Erythroblast (primary cell): ENCODE data around the gene MYO1H.

ENCODE experiments used
- GATA1 ChIP-seq: IDR thresholded peaks from 2 replicates; pipeline ENCODE4 v1.6.1; 2011; ENCODE audit warnings: low read depth, mild to moderate bottlenecking, control low read depth, low read length, moderate library complexity
- POLR2A ChIP-seq: IDR thresholded peaks from 2 replicates; pipeline ENCODE4 v1.6.1; 2011; ENCODE audit warnings: mild to moderate bottlenecking, low read length

DNA sequence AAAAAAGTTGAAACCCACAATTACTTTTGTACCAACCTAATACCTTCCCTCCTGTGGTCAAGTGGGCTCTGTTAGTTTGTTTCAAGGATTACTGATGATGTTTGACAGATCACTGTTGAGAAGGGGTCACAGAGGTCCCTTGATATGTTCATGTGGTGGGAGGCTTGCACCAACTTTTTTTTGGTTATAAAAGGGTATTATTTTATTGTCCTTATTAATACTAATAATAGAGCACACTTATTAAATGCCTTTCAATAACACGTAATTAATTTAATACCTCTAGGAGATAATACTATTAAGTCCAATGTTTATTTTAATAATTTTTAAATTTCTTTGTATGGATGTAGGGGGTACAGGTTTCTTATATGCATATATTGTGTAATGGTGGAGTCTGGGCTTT, 134.2 kb downstream of the MYO1H start:
- TF ChIP-seq POLR2A (no peak), GATA1 (no peak)
